ENCODE measurements around the gene RTP5. TPM values are rescaled to one million over a fixed set of nuclear protein-coding genes. Genes with fewer than 3 reads are reported as not detected.
A peak's percentile ranks its signal among the peaks of the same experiment; 100 is the strongest.

RTP5 gene
- total and polyA plus RNA-seq, 2 donors (not counting 1 experiment from before 2014, with no cell fraction given) = not detected

- Mint-ChIP-seq H3K9me3 (ENCODE audit: insufficient read depth) (no peaks in the 10 kb centered on the region), H3K27ac (peak overlapping the region; percentile 15), H3K4me3 (peak overlapping the region; percentile 26), H3K4me1 (peaks cover 63% of the 10 kb centered on the region), H3K27me3 (no peaks in the 10 kb centered on the region)
- Histone ChIP-seq H3K36me3 (replicated peaks in 1 of 2; ENCODE audit: control extremely low read depth in 1 of 2, control insufficient read depth in 1 of 2, extremely low read depth in 1 of 2, insufficient read depth in 2 of 2, low read length in 1 of 2) (peaks cover 1 to 31% of the 10 kb centered on the region in 2 experiments), H2AFZ (ENCODE audit: insufficient read depth, low read depth, low read length, poor library complexity, severe bottlenecking) (no peak overlapping the region), H3K4me2 (replicated peaks; ENCODE audit: low read depth, low read length, poor library complexity, severe bottlenecking) (no peak overlapping the region), H3K4me3 (ENCODE audit: control extremely low read depth in 1 of 5, extremely low read depth in 1 of 5, insufficient read depth in 1 of 5, low read depth in 2 of 5, low read length in 4 of 5) (no peak overlapping the region), H3K79me2 (ENCODE audit: control insufficient read depth, insufficient read depth, low read length) (peaks cover 55% of the 10 kb centered on the region), H3K9ac (ENCODE audit: low read length) (no peak overlapping the region), H3K27me3 (replicated peaks in 1 of 4; ENCODE audit: control extremely low read depth in 1 of 4, control insufficient read depth in 3 of 4, insufficient read depth in 4 of 4, low read length in 3 of 4) (no peaks in the 10 kb centered on the region), H3K27ac (ENCODE audit: low read length in 2 of 2) (no peak overlapping the region), H4K20me1 (ENCODE audit: control insufficient read depth, insufficient read depth, low read length, poor library complexity, severe bottlenecking) (peaks cover 50% of the 10 kb centered on the region), H3K4me1 (ENCODE audit: control insufficient read depth in 2 of 2, insufficient read depth in 2 of 2, low read length in 2 of 2) (peaks cover 40 to 45% of the 10 kb centered on the region in 2 donors), H3K9me3 (ENCODE audit: control extremely low read depth in 1 of 3, control insufficient read depth in 2 of 3, insufficient read depth in 1 of 3, low read length in 2 of 3) (peaks cover 0 to 8% (median 0%) of the 10 kb centered on the region in 3 donors)
- intact Hi-C loops (cut with micrococcal nuclease) = no loop called here
- ATAC-seq (ENCODE audit: low read depth) (no peak), DNase-seq (no peak)
- POLR2A ChIA-PET = no interaction called here
- 89% methylated on average over 12 of the region's 16 CpGs for WGBS (ENCODE audit: insufficient coverage)
- CTCF ChIA-PET = no interaction called here
- TF ChIP-seq EZH2 (IDR thresholded peaks at IDR 0.05; ENCODE audit: borderline replicate concordance, insufficient read depth, low read depth, low read length, poor library complexity, severe bottlenecking) (no peak), CTCF (IDR thresholded peaks at IDR 0.05) (no peak)
Measured at GRCh38 chr2:241885291-241885945, 15.9 kb downstream of the RTP5 start.

DNA sequence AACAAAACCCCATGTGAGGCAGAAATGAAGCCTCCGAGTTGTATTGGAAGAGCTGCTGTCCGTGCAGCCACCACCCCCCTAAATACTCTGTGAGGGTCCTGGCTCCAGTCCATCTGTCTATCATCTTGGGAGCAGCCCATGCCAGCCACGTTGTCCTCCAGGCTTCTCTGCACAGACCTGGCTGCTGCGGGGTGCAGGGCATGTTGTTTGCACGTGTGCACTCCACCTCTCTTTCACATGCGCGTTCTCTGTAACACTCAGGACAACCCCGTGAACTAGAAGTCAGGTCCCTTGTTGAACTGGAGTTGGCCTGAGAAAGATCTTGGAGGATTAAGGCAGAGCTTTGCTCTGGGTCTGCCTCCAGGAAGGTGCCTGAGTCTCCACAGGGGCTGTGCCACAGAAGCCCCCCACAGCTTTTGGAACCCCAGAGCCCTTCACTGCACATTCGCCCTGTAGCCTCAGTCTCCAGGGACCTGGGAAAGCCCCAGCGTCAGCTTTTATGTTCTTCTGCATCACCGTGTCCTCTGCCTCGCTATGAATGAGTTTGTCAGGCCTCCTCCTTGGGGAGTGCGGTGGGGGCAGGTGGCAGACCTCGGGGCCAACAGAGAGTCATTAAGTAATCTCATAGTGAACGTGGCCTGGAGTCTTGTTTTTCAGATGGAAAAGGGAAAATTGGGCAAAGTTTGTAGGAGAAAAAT, 16.6 kb downstream of the RTP5 start:
- WGBS (ENCODE audit: insufficient coverage) = 42% methylated on average over 13 of the region's 15 CpGs
- Histone ChIP-seq H3K4me3 (ENCODE audit: control extremely low read depth in 1 of 5, extremely low read depth in 1 of 5, insufficient read depth in 1 of 5, low read depth in 2 of 5, low read length in 4 of 5) (no peak overlapping the region), H3K9me3 (ENCODE audit: control extremely low read depth in 1 of 3, control insufficient read depth in 2 of 3, insufficient read depth in 1 of 3, low read length in 2 of 3) (peaks cover 0 to 5% (median 0%) of the 10 kb centered on the region in 3 donors), H3K4me2 (replicated peaks; ENCODE audit: low read depth, low read length, poor library complexity, severe bottlenecking) (peak overlapping the region; percentile 22), H3K27ac (ENCODE audit: low read length in 2 of 2) (no peak overlapping the region), H4K20me1 (ENCODE audit: control insufficient read depth, insufficient read depth, low read length, poor library complexity, severe bottlenecking) (peaks cover 54% of the 10 kb centered on the region), H3K9ac (ENCODE audit: low read length) (no peak overlapping the region), H3K36me3 (replicated peaks in 1 of 2; ENCODE audit: control extremely low read depth in 1 of 2, control insufficient read depth in 1 of 2, extremely low read depth in 1 of 2, insufficient read depth in 2 of 2, low read length in 1 of 2) (peaks cover 1 to 32% of the 10 kb centered on the region in 2 experiments), H3K79me2 (ENCODE audit: control insufficient read depth, insufficient read depth, low read length) (peaks cover 59% of the 10 kb centered on the region), H2AFZ (ENCODE audit: insufficient read depth, low read depth, low read length, poor library complexity, severe bottlenecking) (no peak overlapping the region), H3K27me3 (replicated peaks in 1 of 4; ENCODE audit: control extremely low read depth in 1 of 4, control insufficient read depth in 3 of 4, insufficient read depth in 4 of 4, low read length in 3 of 4) (no peaks in the 10 kb centered on the region), H3K4me1 (ENCODE audit: control insufficient read depth in 2 of 2, insufficient read depth in 2 of 2, low read length in 2 of 2) (peaks cover 34 to 39% of the 10 kb centered on the region in 2 donors)
- POLR2A ChIA-PET = interaction anchor here (0.8 kb wide), 1 partner anchor 13 kb away, joined by 3 read pairs; no protein-coding TSS in a partner anchor
- TF ChIP-seq CTCF (IDR thresholded peaks at IDR 0.05) (no peak), EZH2 (IDR thresholded peaks at IDR 0.05; ENCODE audit: borderline replicate concordance, insufficient read depth, low read depth, low read length, poor library complexity, severe bottlenecking) (no peak)
- DNase-seq = peak; percentile 50
- Mint-ChIP-seq H3K4me3 (peak overlapping the region; percentile 62), H3K9me3 (ENCODE audit: insufficient read depth) (no peaks in the 10 kb centered on the region), H3K27me3 (no peaks in the 10 kb centered on the region), H3K27ac (peak overlapping the region; percentile 81), H3K4me1 (peaks cover 58% of the 10 kb centered on the region)
- ATAC-seq (ENCODE audit: low read depth) = no peak
- CTCF ChIA-PET = no interaction called here
- intact Hi-C loops (cut with micrococcal nuclease) = no loop called here

Measured in B cell (primary cell).